ENCODE measurements around the gene KRT1. TPM values are rescaled to one million over a fixed set of nuclear protein-coding genes. Genes with fewer than 3 reads are reported as not detected.

KRT1 gene
- total and polyA plus RNA-seq, 2 donors (not counting 1 experiment from before 2014, with no cell fraction given): not detected

- H2AFZ ChIP-seq (ENCODE audit: low read length): no peak overlapping the region
- H3K36me3 ChIP-seq (ENCODE audit: control insufficient read depth, insufficient read depth, low read length): no peaks in the 10 kb centered on the region
- H3K4me2 ChIP-seq (ENCODE audit: extremely low read depth, insufficient read depth, low read length): no peak overlapping the region
- H3K27me3 ChIP-seq (ENCODE audit: control insufficient read depth, insufficient read depth, low read length): peaks cover 2% of the 10 kb centered on the region
- H3K4me3 ChIP-seq (replicated peaks in 1 of 4; ENCODE audit: control extremely low read depth in 1 of 4, insufficient read depth in 1 of 4, low read depth in 3 of 4, low read length in 4 of 4): no peak overlapping the region
- H4K20me1 ChIP-seq (ENCODE audit: control insufficient read depth, extremely low read depth, insufficient read depth, low read length): no peaks in the 10 kb centered on the region
- DNase-seq (ENCODE audit: low read depth in 2 of 2): no peak
- no peaks in the 10 kb centered on the region for H3K79me2 ChIP-seq (ENCODE audit: control insufficient read depth, insufficient read depth, low read length)
- no peak overlapping the region for H3K9ac ChIP-seq (ENCODE audit: insufficient read depth, low read length)
- H3K27ac ChIP-seq (ENCODE audit: insufficient read depth, low read length): no peak overlapping the region
- H3K4me1 ChIP-seq (ENCODE audit: control insufficient read depth, extremely low read depth, insufficient read depth, low read length): no peaks in the 10 kb centered on the region
- TF ChIP-seq EZH2 (IDR thresholded peaks at IDR 0.05; ENCODE audit: low read length, missing control alignments): no peak
- no peak for TF ChIP-seq CTCF (conservative IDR thresholded peaks at IDR 0.05 in 1 of 2, IDR thresholded peaks at IDR 0.05 in 1 of 2; ENCODE audit: low read depth in 1 of 2, low read length in 2 of 2)
- H3K9me3 ChIP-seq (ENCODE audit: control insufficient read depth, insufficient read depth, low read depth, low read length): no peaks in the 10 kb centered on the region
Measured at GRCh38 chr12:52682938-52683574, 2.8 kb upstream of the KRT1 start.

DNA sequence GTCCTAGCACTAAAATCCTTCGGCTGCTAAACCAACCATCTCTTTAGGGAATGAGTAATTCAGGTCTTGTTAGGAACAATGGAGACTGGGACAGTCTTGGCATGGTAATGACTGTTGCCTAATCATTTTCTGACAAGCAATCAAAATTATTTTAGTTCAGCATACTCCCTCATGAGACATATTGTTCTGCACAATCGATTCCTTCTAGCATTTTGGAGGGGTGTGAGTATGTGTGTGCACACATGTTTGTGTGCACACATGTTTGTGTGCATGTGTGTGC lies 2.1 kb upstream of the KRT1 start:
- H3K4me2 ChIP-seq (ENCODE audit: extremely low read depth, insufficient read depth, low read length): no peak overlapping the region
- DNase-seq (ENCODE audit: low read depth in 2 of 2): no peak
- H3K27ac ChIP-seq (ENCODE audit: insufficient read depth, low read length): no peak overlapping the region
- no peaks in the 10 kb centered on the region for H3K4me1 ChIP-seq (ENCODE audit: control insufficient read depth, extremely low read depth, insufficient read depth, low read length)
- TF ChIP-seq EZH2 (IDR thresholded peaks at IDR 0.05; ENCODE audit: low read length, missing control alignments) (no peak), CTCF (conservative IDR thresholded peaks at IDR 0.05 in 1 of 2, IDR thresholded peaks at IDR 0.05 in 1 of 2; ENCODE audit: low read depth in 1 of 2, low read length in 2 of 2) (no peak)
- no peak overlapping the region for H3K9ac ChIP-seq (ENCODE audit: insufficient read depth, low read length)
- no peaks in the 10 kb centered on the region for H3K36me3 ChIP-seq (ENCODE audit: control insufficient read depth, insufficient read depth, low read length)
- H3K9me3 ChIP-seq (ENCODE audit: control insufficient read depth, insufficient read depth, low read depth, low read length): no peaks in the 10 kb centered on the region
- H4K20me1 ChIP-seq (ENCODE audit: control insufficient read depth, extremely low read depth, insufficient read depth, low read length): no peaks in the 10 kb centered on the region
- H3K79me2 ChIP-seq (ENCODE audit: control insufficient read depth, insufficient read depth, low read length): no peaks in the 10 kb centered on the region
- no peak overlapping the region for H2AFZ ChIP-seq (ENCODE audit: low read length)
- no peak overlapping the region for H3K4me3 ChIP-seq (replicated peaks in 1 of 4; ENCODE audit: control extremely low read depth in 1 of 4, insufficient read depth in 1 of 4, low read depth in 3 of 4, low read length in 4 of 4)
- peaks cover 2% of the 10 kb centered on the region for H3K27me3 ChIP-seq (ENCODE audit: control insufficient read depth, insufficient read depth, low read length)

DNA sequence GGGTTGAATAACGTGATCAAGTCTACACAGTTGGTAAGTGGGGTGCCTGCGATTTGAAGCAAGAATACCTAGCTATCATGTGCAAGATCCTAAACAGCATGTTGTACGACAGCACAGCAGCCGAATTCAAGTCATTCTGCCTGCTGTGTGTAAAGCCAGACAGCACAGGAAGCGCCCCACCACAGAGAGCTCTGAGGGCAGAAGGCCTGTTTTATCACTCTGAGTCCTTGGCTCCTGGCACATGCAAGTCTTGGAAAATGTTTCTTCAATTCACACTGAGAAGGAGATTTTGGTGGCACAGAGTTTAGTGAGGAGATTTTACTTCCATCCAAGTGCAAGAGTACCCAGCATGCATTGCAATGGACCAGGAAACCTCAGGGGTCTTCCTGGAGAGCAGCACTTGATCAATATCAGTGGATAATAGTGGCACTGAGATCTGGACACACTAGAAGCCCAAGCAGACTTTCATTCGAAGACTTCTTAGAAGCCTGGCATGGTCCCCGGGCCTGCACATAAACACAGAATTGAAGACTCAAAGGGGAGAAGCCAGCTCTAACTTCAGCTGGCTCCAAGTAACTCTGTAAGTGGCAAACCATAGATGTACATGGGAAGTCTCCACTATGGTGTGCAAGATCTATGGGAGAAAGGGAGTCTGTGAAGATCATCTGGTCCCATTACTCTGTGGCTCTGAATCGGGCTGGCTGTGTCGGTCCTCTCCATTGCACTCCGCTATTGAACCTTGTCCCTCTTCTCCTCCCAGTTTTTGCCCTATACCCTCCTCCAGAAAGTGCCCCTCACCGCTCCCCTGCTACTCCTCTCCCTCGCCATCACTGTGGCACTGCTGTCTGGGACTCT lies 1.5 kb upstream of the KRT1 start:
- H2AFZ ChIP-seq (ENCODE audit: low read length): no peak overlapping the region
- no peak overlapping the region for H3K9ac ChIP-seq (ENCODE audit: insufficient read depth, low read length)
- H3K4me1 ChIP-seq (ENCODE audit: control insufficient read depth, extremely low read depth, insufficient read depth, low read length): no peaks in the 10 kb centered on the region
- H3K79me2 ChIP-seq (ENCODE audit: control insufficient read depth, insufficient read depth, low read length): no peaks in the 10 kb centered on the region
- H3K9me3 ChIP-seq (ENCODE audit: control insufficient read depth, insufficient read depth, low read depth, low read length): no peaks in the 10 kb centered on the region
- no peak overlapping the region for H3K27ac ChIP-seq (ENCODE audit: insufficient read depth, low read length)
- H3K4me2 ChIP-seq (ENCODE audit: extremely low read depth, insufficient read depth, low read length): no peak overlapping the region
- no peak for TF ChIP-seq EZH2 (IDR thresholded peaks at IDR 0.05; ENCODE audit: low read length, missing control alignments)
- no peak for TF ChIP-seq CTCF (conservative IDR thresholded peaks at IDR 0.05 in 1 of 2, IDR thresholded peaks at IDR 0.05 in 1 of 2; ENCODE audit: low read depth in 1 of 2, low read length in 2 of 2)
- no peaks in the 10 kb centered on the region for H3K36me3 ChIP-seq (ENCODE audit: control insufficient read depth, insufficient read depth, low read length)
- H4K20me1 ChIP-seq (ENCODE audit: control insufficient read depth, extremely low read depth, insufficient read depth, low read length): no peaks in the 10 kb centered on the region
- no peak for DNase-seq (ENCODE audit: low read depth in 2 of 2)
- peaks cover 2% of the 10 kb centered on the region for H3K27me3 ChIP-seq (ENCODE audit: control insufficient read depth, insufficient read depth, low read length)
- H3K4me3 ChIP-seq (replicated peaks in 1 of 4; ENCODE audit: control extremely low read depth in 1 of 4, insufficient read depth in 1 of 4, low read depth in 3 of 4, low read length in 4 of 4): no peak overlapping the region

Measured in fibroblast of lung (primary cell).